Measurements from ENCODE around the gene HMCN2.

The HMCN2 gene

DNA sequence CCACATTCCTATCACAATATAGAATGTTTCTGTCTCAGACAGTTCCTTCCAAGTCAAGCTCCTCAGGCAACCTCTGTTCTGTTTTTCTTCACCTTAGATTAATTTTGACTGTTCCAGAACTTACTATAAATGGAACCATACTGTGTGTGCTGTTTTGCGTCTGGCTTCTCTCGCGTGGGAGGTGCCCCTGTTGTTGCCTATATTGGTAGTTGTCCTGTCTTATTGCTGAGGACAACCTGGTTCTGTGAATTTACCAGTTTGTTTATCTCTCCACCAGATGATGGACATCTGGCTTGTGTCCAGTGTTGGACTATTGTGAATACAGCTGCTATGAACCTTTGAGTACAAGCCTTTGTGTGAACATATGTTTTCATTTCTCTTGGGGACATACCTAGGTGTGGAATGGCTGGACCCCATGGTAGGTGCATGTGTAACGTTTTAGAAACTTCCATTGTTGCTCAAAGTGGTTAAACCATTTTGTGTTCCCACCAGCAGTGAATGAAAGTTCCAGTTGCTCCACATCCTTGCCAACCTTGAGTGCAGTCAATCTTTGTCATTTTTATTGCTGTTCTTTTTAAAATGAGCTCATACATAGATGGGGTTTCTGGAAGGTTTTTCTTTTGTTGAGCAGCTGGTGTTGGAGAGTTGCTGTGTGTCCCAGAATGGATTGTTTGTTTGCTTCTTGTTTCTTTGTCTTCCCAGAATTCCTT, 18.1 kb downstream of the HMCN2 start:
- no peak overlapping the region for H2AFZ ChIP-seq
- no peaks in the 10 kb centered on the region for H3K9me3 ChIP-seq (ENCODE audit: control insufficient read depth, low read length)
- H3K4me1 ChIP-seq = no peaks in the 10 kb centered on the region
- TF ChIP-seq, protein P1, sequence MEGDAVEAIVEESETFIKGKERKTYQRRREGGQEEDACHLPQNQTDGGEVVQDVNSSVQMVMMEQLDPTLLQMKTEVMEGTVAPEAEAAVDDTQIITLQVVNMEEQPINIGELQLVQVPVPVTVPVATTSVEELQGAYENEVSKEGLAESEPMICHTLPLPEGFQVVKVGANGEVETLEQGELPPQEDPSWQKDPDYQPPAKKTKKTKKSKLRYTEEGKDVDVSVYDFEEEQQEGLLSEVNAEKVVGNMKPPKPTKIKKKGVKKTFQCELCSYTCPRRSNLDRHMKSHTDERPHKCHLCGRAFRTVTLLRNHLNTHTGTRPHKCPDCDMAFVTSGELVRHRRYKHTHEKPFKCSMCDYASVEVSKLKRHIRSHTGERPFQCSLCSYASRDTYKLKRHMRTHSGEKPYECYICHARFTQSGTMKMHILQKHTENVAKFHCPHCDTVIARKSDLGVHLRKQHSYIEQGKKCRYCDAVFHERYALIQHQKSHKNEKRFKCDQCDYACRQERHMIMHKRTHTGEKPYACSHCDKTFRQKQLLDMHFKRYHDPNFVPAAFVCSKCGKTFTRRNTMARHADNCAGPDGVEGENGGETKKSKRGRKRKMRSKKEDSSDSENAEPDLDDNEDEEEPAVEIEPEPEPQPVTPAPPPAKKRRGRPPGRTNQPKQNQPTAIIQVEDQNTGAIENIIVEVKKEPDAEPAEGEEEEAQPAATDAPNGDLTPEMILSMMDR (IDR thresholded peaks at IDR 0.05) = no peak
- H3K9ac ChIP-seq = no peak overlapping the region
- no peak overlapping the region for H3K4me2 ChIP-seq (ENCODE audit: low read length)
- no peak overlapping the region for H3K4me3 ChIP-seq (ENCODE audit: low read depth, low read length)
- no peaks in the 10 kb centered on the region for H3K79me2 ChIP-seq
- no peaks in the 10 kb centered on the region for H3K36me3 ChIP-seq (ENCODE audit: control insufficient read depth, insufficient read depth, low read length)
- H3K27ac ChIP-seq = no peak overlapping the region
- peaks cover 4% of the 10 kb centered on the region for H3K27me3 ChIP-seq (ENCODE audit: control insufficient read depth, insufficient read depth, low read length)

DNA sequence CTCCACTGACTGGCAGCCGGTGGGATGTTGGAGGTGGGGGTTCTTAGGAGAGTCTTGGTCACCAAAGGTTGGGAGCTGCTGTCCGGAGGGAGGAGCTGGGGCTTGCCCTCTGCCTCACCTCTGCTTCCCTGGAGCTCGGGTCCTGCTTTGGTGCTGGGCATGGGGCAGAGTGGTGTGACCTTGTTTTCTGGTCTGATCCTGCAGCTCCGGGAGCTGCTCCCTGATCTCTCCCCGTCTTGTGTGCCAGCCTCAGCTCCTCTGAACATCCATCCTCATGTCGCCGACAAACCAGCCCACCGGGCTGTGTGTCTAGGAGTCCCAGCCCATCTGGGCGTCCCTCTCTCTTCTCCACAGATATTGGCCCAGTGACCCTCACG, 18.7 kb downstream of the HMCN2 start:
- no peak overlapping the region for H3K27ac ChIP-seq
- H3K9ac ChIP-seq = no peak overlapping the region
- no peak overlapping the region for H3K4me2 ChIP-seq (ENCODE audit: low read length)
- H3K36me3 ChIP-seq (ENCODE audit: control insufficient read depth, insufficient read depth, low read length) = no peaks in the 10 kb centered on the region
- no peaks in the 10 kb centered on the region for H3K4me1 ChIP-seq
- no peaks in the 10 kb centered on the region for H3K9me3 ChIP-seq (ENCODE audit: control insufficient read depth, low read length)
- H2AFZ ChIP-seq = no peak overlapping the region
- no peaks in the 10 kb centered on the region for H3K79me2 ChIP-seq
- TF ChIP-seq, protein P1 (IDR thresholded peaks at IDR 0.05) = no peak
- H3K4me3 ChIP-seq (ENCODE audit: low read depth, low read length) = no peak overlapping the region
- H3K27me3 ChIP-seq (ENCODE audit: control insufficient read depth, insufficient read depth, low read length) = peaks cover 4% of the 10 kb centered on the region

DNA sequence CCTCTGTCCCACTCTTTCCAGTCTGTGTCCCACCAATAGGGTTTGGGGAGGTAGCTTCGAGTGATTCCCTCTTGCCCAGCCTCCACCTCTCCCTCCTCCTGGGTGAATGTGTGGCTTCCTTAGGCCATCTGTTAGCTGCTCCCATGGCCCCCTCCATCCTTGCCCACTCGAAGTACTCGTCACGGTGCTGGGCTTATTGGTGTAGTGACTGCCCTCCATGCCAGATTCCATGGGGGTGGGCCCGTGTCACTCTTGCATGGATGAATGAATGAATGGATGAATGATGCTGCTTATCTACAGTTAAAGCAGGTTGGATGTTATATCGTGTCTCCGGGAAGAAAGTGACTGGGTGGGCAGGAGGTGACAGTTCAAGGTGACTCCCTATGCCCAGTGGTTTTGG, 19.1 kb downstream of the HMCN2 start:
- H3K9me3 ChIP-seq (ENCODE audit: control insufficient read depth, low read length) = no peaks in the 10 kb centered on the region
- TF ChIP-seq, protein P1 (IDR thresholded peaks at IDR 0.05) = no peak
- no peaks in the 10 kb centered on the region for H3K79me2 ChIP-seq
- no peak overlapping the region for H3K9ac ChIP-seq
- no peak overlapping the region for H2AFZ ChIP-seq
- peaks cover 4% of the 10 kb centered on the region for H3K27me3 ChIP-seq (ENCODE audit: control insufficient read depth, insufficient read depth, low read length)
- H3K4me1 ChIP-seq = no peaks in the 10 kb centered on the region
- no peak overlapping the region for H3K4me2 ChIP-seq (ENCODE audit: low read length)
- H3K36me3 ChIP-seq (ENCODE audit: control insufficient read depth, insufficient read depth, low read length) = no peaks in the 10 kb centered on the region
- H3K27ac ChIP-seq = no peak overlapping the region
- no peak overlapping the region for H3K4me3 ChIP-seq (ENCODE audit: low read depth, low read length)

DNA sequence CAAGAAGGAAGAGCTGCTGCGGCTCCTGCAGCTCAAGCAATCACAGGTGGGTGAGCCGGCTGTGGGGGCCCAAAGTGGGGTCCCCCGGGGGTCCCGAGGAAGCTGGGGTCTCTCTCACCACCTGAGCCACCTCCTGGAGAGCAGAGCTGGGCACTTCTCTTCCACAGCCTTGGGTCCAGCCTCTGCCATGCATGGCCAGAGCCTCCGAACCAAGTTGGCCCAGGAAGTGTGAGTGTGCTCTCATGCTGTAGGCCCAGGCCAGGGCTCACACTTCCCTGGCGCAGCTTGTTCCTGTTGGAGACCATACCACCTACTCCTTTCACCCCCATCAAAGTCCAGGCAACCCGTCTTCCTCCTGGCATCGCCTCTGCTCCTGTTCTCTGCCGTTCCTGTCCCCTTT, 19.7 kb downstream of the HMCN2 start:
- Histone ChIP-seq H2AFZ (no peak overlapping the region), H3K9ac (no peak overlapping the region), H3K27me3 (ENCODE audit: control insufficient read depth, insufficient read depth, low read length) (peaks cover 4% of the 10 kb centered on the region), H3K4me3 (ENCODE audit: low read depth, low read length) (no peak overlapping the region), H3K27ac (no peak overlapping the region), H3K4me2 (ENCODE audit: low read length) (no peak overlapping the region), H3K9me3 (ENCODE audit: control insufficient read depth, low read length) (no peaks in the 10 kb centered on the region), H3K4me1 (no peaks in the 10 kb centered on the region), H3K36me3 (ENCODE audit: control insufficient read depth, insufficient read depth, low read length) (no peaks in the 10 kb centered on the region), H3K79me2 (no peaks in the 10 kb centered on the region)
- TF ChIP-seq, protein P1 (IDR thresholded peaks at IDR 0.05) = no peak

All from parathyroid adenoma (tissue), 2 donors.